Stimulated activated CD4-positive, alpha-beta T cell treated with anti-CD3 and anti-CD28 coated beads, TNF-alpha, amount 100 ng/mL, for 24 hours (primary cell): ENCODE results near the gene SLFN12L.
A peak's percentile ranks its signal among the peaks of the same experiment; 100 is the strongest.
"Not testable (repeated sequence)": the region's sequence is repeated elsewhere in the genome, so short reads cannot be mapped to it uniquely, and the experiment has no call there.

Experiments used
- DNase-seq, 3 experiments: peaks; one replicate each; pipeline ENCODE4 v3.0.0-alpha.2; 2020; ENCODE audit warnings: low read depth in 3 of 3

The SLFN12L gene

DNA sequence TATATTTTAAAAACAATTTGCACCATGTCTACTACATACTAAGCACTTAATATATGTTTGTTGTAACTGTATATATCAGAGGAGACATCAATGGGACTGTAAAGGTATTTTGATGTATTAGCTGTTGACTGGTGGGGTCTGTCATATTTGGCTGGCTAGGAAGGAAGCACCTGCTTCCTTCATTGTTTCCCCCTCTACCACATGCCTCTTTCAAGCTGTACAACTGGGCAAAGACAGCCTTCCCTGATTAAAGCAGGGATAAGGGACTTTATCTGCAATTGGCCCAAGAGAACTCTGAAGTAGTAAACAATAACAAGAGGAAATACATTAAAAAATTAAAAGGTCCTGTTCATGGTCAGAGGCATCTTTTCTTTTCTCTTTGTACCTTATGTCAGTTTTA is 5.5 kb upstream of the SLFN12L start:
- DNase-seq = no peak

DNA sequence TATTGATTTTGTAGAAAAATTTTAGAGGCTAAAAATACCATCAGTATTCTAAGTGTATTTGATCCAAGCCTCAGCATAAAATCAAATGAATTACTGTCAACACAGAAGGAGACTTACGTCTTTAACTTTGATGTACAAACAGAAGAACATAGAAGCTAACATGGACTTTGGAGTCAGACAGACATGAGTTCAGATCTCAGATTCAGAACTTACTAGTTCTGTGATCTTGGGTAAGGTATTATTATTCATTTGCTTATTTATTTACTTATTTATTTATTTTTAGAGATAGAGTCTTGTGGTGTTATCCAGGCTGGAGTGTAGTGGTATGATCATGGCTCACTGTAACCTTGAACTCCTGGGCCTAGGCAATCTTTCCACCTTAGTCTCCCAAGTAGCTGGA is 4.0 kb upstream of the SLFN12L start:
- no peak for DNase-seq

GRCh38 chr17:35540589-35541404 is 3.3 kb upstream of the SLFN12L start:
- DNase-seq = peak in 1 of 3 experiments; percentile 39

GRCh38 chr17:35539659-35540026 is 2.2 kb upstream of the SLFN12L start:
- no peak for DNase-seq

DNA sequence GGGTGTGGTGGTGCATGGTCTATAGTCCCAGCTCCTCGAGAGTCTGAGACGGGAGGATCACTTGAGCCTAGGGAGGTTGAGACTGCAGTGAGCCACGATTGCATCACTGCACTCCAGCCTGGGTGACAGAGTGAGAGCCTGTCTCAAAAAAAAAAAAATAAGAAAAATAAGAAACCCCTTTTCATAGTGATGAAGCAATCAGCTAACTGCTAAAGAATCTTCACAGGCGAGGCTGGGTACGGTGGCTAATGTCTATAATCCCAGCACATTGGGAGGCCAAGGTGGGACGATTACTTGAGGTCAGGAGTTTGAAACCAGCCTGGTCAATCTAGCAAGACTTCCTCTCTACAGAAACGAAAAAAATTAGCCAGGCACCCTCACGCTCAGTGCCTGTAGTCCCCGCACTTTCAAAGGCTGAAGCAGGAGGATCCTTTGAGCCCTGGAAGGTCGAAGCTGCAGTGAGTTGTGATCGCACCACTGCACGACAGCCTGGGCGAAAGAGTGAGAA is 760 bp downstream of the SLFN12L start:
- DNase-seq = peak in 1 of 3 experiments; percentile 30

DNA sequence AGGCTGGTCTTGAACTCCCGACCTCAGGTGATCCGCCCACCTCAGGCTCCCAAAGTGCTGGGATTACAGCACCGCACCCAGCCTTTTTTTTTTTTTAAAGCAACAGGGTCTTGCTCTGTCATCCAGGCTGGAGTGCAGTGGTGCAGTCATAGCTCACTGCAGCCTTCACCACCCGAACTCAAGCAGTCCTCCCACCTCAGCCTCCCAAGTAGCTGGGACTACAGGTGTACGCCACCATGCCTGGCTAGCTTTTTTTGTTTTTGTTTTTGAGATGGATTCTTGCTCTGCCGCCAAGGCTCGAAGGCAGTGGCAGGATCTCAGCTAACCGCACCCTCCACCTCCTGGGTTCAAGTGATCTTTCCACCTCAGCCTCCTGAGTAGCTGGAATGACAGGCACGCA is 2.1 kb downstream of the SLFN12L start:
- not testable (repeated sequence) for DNase-seq

GRCh38 chr17:35534576-35535093 is 2.8 kb downstream of the SLFN12L start:
- no peak for DNase-seq

DNA sequence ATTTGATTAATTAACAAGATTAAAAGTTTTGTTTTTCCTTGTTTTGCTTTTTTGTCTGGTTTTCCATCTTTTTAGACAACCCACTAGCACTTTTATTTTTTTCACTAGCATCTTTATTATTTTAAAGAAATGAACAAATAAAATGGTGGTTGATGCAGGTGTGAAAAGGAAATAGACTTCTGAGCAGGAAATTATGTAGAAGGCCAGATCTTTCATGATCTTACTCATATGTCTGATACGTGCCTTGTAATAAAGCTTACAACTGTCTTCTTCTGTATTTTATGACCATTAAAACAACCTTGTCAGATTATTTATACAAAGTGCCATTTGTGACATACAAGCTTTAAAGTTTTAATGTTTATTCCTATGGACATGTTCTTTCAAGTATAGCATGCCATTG is 6.3 kb downstream of the SLFN12L start:
- DNase-seq = no peak

DNA sequence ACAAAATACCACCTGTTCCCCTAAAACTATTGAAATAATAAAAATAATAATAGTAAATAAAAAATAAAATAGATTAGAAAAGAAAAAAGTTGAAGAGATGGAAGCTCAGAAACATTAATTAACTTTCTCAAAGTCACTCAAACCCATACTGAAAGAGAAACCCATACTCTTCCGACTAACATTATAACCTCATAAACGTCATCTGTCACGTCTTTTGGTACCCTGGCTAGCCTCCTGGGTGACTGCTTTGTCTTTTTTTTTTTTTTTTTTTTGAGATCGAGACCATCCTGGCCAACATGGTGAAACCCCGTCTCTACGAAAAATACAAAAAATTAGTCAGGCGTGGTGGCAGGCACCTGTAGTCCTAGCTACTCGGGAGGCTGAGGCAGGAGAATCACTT is 7.6 kb downstream of the SLFN12L start:
- no peak for DNase-seq

GRCh38 chr17:35529326-35529725 is 8.2 kb downstream of the SLFN12L start:
- not testable (repeated sequence) for DNase-seq

GRCh38 chr17:35523296-35523695 is 14.2 kb downstream of the SLFN12L start:
- DNase-seq = no peak

GRCh38 chr17:35521654-35522256 is 15.7 kb downstream of the SLFN12L start:
- peak in 2 of 3 experiments; percentile 31 to 34 for DNase-seq

DNA sequence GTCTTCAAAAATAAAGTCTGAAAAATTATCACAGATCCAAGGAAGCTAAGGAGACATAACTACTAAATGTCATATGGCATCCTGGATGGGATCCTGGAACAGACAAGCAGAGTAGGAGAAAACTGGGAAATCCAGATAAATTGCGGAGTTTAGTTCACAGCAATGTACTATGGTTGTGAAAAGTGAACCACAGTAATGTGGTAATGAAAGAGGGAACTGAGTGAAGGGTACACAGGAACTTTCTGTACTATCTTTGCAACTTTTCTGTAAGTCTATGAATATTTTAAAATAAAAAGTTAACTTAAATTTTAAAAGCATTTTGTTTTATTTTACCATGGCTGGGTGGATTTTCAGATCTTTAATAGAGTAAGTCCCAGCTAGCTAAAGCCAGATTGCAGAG is 16.3 kb downstream of the SLFN12L start:
- DNase-seq = no peak

GRCh38 chr17:35519906-35520442 is 17.5 kb downstream of the SLFN12L start:
- no peak for DNase-seq

GRCh38 chr17:35519439-35519838 is 18.0 kb downstream of the SLFN12L start:
- DNase-seq = no peak

- not testable (repeated sequence) for DNase-seq
These were observed 19.0 kb downstream of the SLFN12L start for GRCh38 chr17:35518431-35518830.

DNA sequence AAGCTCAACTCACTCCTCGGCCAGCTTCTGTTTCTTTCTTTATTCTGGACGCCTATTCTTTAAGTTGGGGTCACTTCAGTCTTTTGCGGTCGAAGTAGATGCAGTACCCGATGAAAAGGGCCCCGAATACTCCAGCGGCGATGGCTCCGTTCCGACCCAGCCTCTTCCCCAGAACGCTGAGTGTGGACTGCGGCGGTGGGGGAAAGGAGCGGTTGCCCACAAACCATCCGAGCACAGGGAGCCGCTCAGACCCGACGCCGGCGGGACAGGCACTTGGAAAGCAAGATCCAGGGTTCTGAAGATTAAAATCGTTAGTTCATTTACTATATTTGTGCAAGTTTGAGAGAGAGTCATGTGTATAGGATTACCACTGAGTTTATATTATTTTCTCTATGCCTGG is 22.5 kb downstream of the SLFN12L start:
- DNase-seq = no peak

DNA sequence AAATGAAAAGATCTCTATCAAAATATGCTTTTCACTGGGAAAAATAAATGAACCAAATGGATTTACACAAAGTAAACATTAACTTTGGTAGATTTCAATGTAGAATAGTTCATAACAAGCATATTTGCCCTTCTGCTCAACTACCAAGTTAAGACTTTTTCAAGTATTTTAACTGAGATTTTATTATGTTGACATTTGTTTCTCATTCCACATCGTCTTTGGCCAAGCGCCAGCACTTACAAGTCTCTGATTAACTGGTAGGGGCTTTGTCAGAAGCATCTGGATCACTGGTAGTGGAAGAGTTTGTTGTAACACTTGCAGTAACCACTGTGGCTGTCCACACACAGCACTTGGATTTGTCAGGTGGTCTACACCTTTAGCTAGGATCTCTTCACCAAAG is 22.9 kb downstream of the SLFN12L start:
- DNase-seq = no peak

GRCh38 chr17:35510052-35510451 is 27.4 kb downstream of the SLFN12L start:
- no peak for DNase-seq

DNA sequence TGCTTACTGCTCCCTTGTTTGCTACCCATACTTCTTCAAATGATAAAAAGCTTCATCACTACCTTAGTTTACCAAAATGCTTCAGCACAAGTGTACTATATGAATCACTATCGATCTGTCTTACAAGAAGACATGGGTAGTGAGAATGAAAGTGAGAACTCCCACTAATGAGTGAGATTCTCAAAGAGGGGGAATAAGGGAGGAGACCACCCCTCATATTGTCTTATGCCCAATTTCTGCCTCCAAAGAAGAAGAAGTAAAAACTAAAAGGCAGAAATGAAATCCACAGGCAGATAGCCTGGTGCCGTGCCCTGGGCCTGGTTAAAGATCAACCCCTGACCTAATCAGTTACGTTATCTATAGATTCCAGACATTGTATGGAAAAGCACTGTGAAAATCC is 29.8 kb downstream of the SLFN12L start:
- not testable (repeated sequence) for DNase-seq

- no peak for DNase-seq
These were observed 37.9 kb downstream of the SLFN12L start for GRCh38 chr17:35499548-35499947.

DNA sequence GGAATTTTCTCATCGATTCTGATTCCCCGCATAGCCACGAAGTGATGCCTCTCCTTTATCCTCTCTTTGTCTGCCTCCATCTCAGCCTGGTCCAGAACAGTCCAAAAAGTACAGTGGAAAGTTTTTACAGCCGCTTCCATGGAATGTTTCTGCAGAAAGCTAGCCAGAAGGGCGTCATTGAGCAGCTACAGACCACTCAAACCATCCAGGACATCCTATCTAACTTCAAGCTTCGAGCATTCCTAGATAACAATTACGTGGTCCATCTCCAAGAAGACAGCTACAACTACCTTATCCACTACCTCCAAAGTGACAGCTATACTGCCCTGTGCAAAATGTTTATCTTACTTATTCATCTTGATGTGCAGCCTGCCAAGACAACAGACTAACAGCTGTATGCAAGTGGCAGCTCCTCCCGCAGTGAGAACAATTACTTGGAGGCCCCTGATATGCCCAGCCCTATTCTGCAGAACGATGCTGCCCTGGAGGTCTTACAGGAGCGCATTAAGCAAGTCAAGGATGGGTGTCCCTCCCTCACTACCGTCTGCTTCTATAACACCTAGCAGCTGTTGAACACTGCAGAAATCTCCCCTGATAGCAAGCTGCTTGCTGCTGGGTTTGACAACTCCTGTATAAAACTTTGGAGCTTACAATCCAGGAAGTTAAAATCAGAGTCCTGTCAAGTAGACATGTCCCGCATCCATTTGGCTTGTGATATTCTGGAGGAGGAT is 38.9 kb downstream of the SLFN12L start:
- DNase-seq = no peak
